ENCODE measurements around the gene SPINK6.

The SPINK6 gene

DNA sequence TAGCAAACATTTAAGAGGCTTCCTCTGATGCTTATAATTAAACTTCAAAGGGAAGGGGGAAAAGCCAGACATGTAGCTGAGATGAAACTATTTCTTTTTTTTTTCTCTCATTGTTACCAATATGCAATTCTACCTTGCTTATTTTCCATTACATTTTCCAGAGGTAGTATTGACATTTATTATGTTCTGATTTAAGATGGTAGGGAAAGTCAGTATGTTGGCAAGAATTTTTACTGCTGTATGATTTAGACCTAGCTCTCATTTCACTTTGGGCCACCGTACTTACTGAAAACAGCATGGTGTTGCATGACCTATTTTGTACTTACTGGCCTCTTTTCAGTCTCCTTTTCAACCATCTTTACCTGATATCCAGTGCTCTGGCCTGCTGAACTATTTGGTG lies 9.6 kb upstream of the SPINK6 start:
- TF ChIP-seq CTCF (IDR thresholded peaks at IDR 0.05; ENCODE audit: control extremely low read depth, extremely low read depth, low read depth, missing control alignments), result no peak
- POLR2A ChIA-PET, result no interaction called here
- no peak for DNase-seq (ENCODE audit: extremely low spot score)
- CTCF ChIA-PET, result interaction anchor here (1.1 kb wide), 1 partner anchor 21 kb away, joined by 3 read pairs; no protein-coding TSS in a partner anchor

DNA sequence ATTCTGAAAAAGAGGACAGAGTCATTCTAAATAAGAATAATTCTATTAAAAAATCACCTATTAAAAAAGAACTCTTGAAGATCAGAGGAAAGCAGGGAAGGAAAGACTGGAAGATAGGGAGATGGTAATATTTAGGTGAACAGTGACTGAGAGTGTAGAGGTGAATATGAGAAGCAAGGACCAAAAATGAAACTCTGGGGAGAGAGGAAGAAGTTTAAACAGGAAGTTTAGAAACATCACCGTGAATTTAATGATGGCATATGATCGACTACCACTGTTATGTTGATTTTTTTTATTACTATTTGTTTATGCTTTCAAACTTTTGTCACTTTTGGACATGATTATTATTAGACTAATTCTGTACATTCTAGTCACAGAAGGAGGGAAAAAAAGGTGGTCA lies 1.7 kb upstream of the SPINK6 start:
- POLR2A ChIA-PET, result no interaction called here
- DNase-seq (ENCODE audit: extremely low spot score), result no peak
- TF ChIP-seq CTCF (IDR thresholded peaks at IDR 0.05; ENCODE audit: control extremely low read depth, extremely low read depth, low read depth, missing control alignments), result no peak
- CTCF ChIA-PET, result no interaction called here

DNA sequence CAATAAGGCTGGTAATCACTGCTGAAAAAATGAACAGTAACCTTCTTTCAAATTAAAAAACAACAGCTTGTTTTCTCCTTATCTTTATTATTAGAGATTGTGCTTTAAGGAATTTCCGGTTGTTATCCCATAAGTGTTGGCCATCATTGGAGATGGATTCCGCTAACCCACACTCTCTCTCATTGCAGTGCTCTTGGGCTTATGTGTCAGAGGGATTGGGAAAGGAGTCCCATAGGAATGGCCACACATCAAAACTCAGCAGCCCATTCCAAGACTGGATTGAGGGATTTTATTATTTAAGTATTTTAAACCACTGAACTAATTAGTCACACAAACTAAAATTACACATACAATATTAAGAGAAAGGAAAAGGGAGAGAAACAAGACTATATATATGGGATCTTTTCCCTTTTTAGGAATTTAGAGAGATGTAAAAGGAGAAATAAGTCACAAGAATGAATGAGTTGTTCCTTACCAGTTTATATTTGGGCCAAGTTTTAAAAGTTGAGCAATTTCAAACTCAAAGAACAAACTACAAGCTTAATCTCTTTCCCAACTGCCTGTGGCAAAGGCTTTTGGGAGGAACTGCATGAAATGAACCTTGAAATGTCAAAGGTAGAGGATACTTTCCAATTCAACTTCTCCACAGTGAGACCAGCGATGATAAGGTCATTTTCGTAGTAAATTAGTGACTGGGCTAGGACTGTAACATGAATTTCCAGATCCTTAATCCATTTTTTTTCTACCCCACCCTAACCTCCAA lies 2.4 kb downstream of the SPINK6 start:
- ChIA-PET CTCF (no interaction called here), POLR2A (no interaction called here)
- no peak for TF ChIP-seq CTCF (IDR thresholded peaks at IDR 0.05; ENCODE audit: control extremely low read depth, extremely low read depth, low read depth, missing control alignments)
- no peak for DNase-seq (ENCODE audit: extremely low spot score)

DNA sequence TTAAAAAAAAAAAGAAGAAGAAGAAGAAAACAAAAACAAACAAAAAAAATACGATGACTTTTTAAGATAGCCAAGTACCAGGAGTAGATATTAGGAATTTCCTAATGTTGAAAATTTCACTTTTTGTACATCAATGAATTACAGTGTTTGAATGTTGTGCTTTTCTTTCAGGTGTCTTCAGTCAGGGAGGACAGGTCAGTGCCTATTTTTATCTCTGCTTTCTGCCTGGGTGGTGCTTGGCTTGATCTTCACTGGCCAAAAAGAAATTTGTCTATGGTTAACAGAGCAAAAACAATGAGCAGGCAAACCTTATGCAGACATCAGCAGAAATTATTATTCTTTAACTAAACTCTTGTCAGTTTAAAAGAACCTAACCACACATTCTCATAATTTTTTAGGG lies 3.0 kb downstream of the SPINK6 start:
- no peak for TF ChIP-seq CTCF (IDR thresholded peaks at IDR 0.05; ENCODE audit: control extremely low read depth, extremely low read depth, low read depth, missing control alignments)
- POLR2A ChIA-PET, result no interaction called here
- CTCF ChIA-PET, result no interaction called here

DNA sequence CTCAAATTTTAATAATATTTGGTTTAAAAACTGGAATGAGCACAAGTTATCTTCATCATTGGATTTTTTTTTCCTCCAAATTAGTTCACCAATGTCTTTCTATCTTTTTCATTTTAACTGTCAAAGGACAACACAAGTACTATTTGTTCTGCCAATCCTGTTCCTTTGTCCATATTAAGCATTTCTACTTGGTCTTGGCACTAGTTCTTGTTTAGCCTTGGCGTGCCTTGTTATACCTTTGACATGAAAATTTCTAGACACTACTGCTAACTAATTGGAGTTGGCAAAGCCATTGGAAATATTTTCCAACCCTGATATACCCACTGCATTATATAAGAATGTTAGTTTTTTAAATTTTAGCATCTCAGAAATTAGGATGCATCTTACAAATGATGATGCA lies 3.8 kb downstream of the SPINK6 start:
- TF ChIP-seq CTCF (IDR thresholded peaks at IDR 0.05; ENCODE audit: control extremely low read depth, extremely low read depth, low read depth, missing control alignments), result no peak

More for the DNA sequence above, 3.0 kb downstream of the SPINK6 start:
- no peak for DNase-seq (ENCODE audit: extremely low spot score)

GRCh38 chr5:148208226-148208625 lies 5.4 kb downstream of the SPINK6 start:
- CTCF ChIA-PET, result interaction anchor here (1.4 kb wide), 1 partner anchor 9 kb away, joined by 3 read pairs; no protein-coding TSS in a partner anchor
- POLR2A ChIA-PET, result no interaction called here
- no peak for TF ChIP-seq CTCF (IDR thresholded peaks at IDR 0.05; ENCODE audit: control extremely low read depth, extremely low read depth, low read depth, missing control alignments)
- DNase-seq (ENCODE audit: extremely low spot score), result no peak

More for the DNA sequence above, 3.8 kb downstream of the SPINK6 start:
- ChIA-PET CTCF (no interaction called here), POLR2A (no interaction called here)
- no peak for DNase-seq (ENCODE audit: extremely low spot score)
